Fibroblast of pulmonary artery (primary cell): ENCODE data around the gene CABP4.

ENCODE experiments used
- DNase-seq: peaks from one replicate; pipeline ENCODE4 v3.0.0-alpha.2; 2010; ENCODE audit warnings: low read depth
- H3K4me3 ChIP-seq: replicated peaks from 2 replicates; pipeline ENCODE4 v1.5.1; 2011; ENCODE audit warnings: low read depth, mild to moderate bottlenecking, control low read depth, low read length, moderate library complexity
- TF ChIP-seq, protein P1 (sequence below): IDR thresholded peaks from 2 replicates; pipeline ENCODE4 v1.5.1; 2011; ENCODE audit warnings: mild to moderate bottlenecking, control low read depth, low read length, inconsistent platforms; ENCODE audit errors: missing control alignments

The CABP4 gene

DNA sequence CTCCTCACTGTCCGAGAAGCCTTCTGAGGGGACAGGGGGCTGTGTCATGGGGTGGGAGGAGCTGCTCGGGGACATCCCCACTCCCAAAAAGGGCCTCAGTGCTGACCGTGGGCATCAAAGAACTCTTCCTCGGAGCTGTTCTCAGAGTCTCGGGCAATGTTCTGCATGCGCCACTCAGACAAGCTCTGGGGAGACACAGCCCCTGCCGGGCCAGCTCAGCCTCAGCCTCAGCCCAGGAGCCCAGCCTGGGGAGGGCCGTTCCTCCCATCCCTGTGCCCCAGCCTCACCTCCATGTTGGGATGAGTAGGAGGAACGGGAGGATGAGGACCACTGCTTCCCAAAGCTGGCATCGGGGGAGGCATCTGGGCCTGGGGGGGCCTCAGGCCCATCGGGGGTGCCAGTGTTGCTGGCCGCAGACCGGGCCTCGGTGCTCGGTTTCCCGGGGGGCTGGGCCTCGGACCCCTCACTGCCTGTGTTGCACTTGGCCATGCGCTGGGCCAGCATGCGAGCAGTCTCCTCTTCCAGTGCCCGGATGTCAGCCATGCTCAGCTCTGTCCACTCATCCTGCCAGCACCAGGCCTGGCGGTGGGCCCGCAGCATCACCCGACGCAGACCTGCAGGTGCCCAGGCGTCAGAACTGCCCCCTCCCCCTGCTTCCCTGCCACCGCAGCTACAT lies 44.8 kb downstream of the CABP4 start:
- TF ChIP-seq, protein P1, sequence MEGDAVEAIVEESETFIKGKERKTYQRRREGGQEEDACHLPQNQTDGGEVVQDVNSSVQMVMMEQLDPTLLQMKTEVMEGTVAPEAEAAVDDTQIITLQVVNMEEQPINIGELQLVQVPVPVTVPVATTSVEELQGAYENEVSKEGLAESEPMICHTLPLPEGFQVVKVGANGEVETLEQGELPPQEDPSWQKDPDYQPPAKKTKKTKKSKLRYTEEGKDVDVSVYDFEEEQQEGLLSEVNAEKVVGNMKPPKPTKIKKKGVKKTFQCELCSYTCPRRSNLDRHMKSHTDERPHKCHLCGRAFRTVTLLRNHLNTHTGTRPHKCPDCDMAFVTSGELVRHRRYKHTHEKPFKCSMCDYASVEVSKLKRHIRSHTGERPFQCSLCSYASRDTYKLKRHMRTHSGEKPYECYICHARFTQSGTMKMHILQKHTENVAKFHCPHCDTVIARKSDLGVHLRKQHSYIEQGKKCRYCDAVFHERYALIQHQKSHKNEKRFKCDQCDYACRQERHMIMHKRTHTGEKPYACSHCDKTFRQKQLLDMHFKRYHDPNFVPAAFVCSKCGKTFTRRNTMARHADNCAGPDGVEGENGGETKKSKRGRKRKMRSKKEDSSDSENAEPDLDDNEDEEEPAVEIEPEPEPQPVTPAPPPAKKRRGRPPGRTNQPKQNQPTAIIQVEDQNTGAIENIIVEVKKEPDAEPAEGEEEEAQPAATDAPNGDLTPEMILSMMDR = no peak
- DNase-seq = no peak
- H3K4me3 ChIP-seq = no peak overlapping the region

DNA sequence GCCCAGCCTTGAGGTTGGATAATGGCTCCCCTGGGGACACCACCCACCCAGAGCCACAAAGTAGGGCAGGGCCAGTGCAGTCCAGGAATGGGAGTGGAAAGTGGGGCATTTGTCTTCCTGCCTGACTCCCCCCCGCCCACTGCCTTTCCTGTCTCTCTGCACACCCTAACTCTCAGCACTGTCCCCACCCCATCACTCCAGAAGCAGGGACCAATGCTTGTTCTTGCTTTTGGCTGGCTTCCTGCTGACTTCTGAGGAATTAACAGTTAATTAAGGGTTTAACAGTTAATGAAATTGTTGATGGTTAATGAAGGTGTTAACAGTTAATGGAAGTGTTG lies 45.3 kb downstream of the CABP4 start:
- no peak overlapping the region for H3K4me3 ChIP-seq
- no peak for DNase-seq
- TF ChIP-seq, protein P1 = no peak

DNA sequence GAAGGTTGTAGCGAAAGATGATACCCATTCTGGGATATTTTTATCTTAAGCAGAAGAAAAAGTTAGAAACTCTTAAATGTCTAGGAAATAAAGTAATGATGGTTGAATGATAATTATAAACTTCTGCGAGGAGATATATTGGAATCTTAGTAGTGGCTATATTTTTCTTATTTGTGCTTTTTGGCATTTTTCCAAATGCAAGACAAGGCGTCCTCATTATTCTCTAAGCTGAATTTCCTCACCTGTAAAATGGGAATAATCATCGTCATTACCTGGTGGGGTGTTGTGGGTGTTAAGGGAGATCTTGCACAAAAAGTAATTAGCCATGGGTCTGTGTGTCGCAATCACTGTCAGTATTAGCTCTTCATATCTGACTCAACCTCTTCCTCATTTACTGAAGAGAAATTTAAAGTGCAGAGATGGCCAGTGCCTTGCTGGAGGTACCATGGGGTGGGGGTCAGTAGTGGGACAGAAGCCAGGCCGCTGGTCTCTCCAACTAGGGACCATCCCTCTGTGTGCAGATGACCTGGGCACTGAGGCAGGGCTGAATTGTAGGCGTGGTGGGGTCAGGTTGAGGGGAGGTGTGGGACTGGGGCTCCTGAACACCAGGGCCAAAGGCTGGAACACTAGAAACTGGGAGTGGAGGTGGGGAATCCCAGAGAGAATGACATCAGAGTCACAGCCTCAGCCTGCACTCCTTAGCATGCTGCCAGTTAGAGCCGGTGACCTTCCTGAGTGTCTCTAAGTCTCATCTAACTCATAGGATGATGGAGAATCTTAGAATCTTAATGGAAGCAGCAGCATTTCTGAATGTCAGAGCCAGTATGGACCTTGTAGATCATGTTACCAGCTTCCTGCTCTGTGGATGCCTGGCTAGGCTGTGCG lies 45.9 kb downstream of the CABP4 start:
- H3K4me3 ChIP-seq = no peak overlapping the region
- DNase-seq = no peak
- TF ChIP-seq, protein P1 = no peak

DNA sequence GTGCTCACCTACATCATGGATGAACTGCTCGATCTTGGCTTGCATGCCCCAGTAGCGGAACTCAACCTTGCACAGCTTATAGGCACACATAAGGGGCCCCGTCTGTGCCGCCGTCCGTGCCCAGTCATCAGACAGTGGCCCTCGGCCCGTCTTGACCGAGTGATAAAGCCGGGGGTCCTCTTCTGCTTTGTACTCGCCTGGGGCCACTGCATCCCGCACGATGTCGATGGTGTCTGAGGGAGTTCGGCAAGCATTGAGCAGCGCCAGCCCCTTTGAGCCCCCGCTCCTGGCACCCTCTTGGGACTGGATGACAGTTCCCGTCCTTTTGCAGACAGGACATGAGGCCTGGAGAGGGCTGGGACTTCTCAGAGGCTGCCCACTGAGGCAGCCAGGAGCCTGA lies 46.7 kb downstream of the CABP4 start:
- TF ChIP-seq, protein P1 = no peak
- DNase-seq = no peak
- H3K4me3 ChIP-seq = no peak overlapping the region

DNA sequence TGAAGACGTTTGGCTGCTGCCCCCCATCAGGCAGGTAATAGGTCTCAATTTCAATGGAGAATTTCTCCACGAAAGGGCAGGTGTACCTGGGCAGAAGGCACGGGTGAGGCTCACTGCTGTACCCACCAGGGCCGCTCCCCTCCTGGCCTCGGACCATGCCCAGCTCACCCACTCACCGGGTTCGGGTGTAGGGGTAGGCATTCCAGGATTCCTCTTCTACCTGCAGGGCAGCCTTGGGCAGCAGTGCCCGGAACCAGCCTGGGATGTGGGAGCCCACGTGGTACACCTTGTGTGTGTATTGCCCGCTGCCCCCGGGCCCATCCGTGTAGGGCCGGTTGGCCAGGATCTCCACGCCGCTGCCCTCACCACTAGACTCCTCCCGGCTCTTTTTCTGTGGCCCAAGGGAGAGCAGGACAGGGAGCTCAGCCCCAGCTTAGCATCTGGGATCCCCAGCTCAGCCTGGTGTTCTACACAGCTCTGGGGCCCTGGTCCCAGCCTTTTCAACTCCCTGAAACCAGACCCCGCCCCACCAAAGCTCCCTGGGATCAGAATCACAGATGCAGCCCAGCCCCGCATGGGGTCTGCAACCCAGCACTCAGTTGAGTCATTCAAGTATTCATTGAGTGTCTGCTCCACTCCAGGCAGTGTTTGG lies 47.3 kb downstream of the CABP4 start:
- DNase-seq = no peak
- TF ChIP-seq, protein P1 = no peak
- H3K4me3 ChIP-seq = no peak overlapping the region

DNA sequence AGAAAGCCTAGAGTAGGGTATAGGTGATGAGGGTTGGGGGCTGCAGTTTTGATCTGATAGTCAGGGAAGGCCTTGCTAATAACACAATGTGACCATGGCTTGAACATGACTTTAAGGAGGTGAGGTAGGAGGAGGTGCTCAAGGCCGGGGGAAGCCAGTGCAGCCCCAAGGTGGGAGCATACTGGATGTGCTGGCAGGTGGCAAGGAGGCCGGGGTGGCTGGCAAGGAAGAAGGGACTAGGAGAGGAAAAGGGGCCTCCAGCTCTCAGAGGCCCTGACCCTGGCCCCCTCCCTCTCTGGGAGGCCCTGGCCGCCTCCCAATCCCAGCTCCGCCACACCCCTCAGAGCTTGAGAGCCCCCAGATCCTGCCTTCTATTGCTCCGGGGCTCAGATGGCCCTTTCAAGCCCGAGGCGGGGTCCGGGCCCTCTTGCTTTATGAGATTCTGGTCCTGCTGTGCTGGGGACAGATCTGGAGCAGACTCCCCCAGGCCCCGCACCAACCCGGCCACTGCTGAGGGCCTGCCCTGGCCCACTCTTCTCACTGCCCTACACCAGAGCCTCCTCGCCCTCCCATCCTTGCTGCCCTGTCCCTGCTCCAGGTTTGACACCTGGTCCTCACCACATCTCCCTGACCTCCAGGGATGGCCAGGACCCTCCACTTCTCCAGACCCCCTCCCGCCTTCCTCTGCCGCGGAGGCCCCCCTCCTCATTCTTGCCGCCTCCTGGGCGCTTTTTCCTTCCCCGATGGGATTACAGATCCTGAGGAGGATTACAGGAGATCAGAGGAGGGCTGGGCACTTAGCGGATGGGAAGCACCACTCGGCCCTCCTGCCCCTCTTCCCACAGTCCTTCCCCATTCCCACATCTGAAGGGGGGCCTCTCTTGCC lies 48.2 kb downstream of the CABP4 start:
- TF ChIP-seq, protein P1 = no peak
- no peak for DNase-seq
- H3K4me3 ChIP-seq = peak overlapping the region; percentile 76
